Stomach (tissue), 9 donors: ENCODE measurements around the gene SENP7. TPM values are rescaled to one million over a fixed set of nuclear protein-coding genes. Genes with fewer than 3 reads are reported as not detected.
"Not testable (repeated sequence)": the region's sequence is repeated elsewhere in the genome, so short reads cannot be mapped to it uniquely, and the experiment has no call there.

Experiments
- DNase-seq, 2 donors: peaks; one replicate each; pipeline versions ENCODE4 v3.0.0 to v3.0.0-alpha.2; 2013 to 2019
- H3K27ac ChIP-seq, 5 donors: fragments of 200-600 bp in 4 of 5; sonication (generic) in 4 of 5; one replicate each; pipeline ENCODE4 v1.5.1; 2013 to 2019; ENCODE audit warnings: mild to moderate bottlenecking in 1 of 5, moderate library complexity in 1 of 5
- H3K27me3 ChIP-seq, 3 donors: fragments of 200-600 bp; sonication (generic); one replicate each; pipeline ENCODE4 v1.5.1; 2017 to 2019; ENCODE audit warnings: mixed run types in 1 of 3
- H3K36me3 ChIP-seq, 4 donors: fragments of 200-600 bp; sonication (generic); 1 replicate in 3 of 4; 2 replicates in 1 of 4; pipeline ENCODE4 v1.5.1; 2016 to 2019
- H3K4me1 ChIP-seq, 4 donors: fragments of 200-600 bp; sonication (generic); one replicate each; pipeline ENCODE4 v1.5.1; 2016 to 2019
- H3K4me3 ChIP-seq, 4 donors: fragments of 200-600 bp; sonication (generic) in 3 of 4; one replicate each; pipeline ENCODE4 v1.5.1; 2016 to 2019; ENCODE audit warnings: mild to moderate bottlenecking in 1 of 4
- H3K9me3 ChIP-seq, 4 donors: fragments of 200-600 bp; sonication (generic); one replicate each; pipeline ENCODE4 v1.5.1; 2016 to 2019
- EP300 ChIP-seq: sonication (generic); formaldehyde crosslinking; IDR thresholded peaks from one replicate; pipeline ENCODE4 v1.6.1; 2017; ENCODE audit warnings: antibody characterized with exemption
- POLR2A ChIP-seq, 4 donors: fragments of 450-650 bp; IDR thresholded peaks; one replicate each; pipeline ENCODE4 v1.6.1; 2016; ENCODE audit warnings: antibody characterized with exemption in 4 of 4, control low read depth in 2 of 4, mild to moderate bottlenecking in 1 of 4, moderate library complexity in 1 of 4
- POLR2AphosphoS5 ChIP-seq, 3 donors: sonication (generic); formaldehyde crosslinking; IDR thresholded peaks; one replicate each; pipeline ENCODE4 v1.6.1; 2016; ENCODE audit warnings: antibody characterized with exemption in 3 of 3
- WGBS, 5 donors: extraction: QIAGEN DNeasy Blood & Tissue Kit in 3 of 5; methylation state at CpG; one replicate each; pipeline versions ENCODE4 v1.1.5 to v1.1.7; 2013 to 2018; 5-methylcytosine and 5-hydroxymethylcytosine counted together
- intact Hi-C: fragments of 100-400 bp; cut with DNase I; formaldehyde crosslinking; loops from one replicate; pipeline ENCODE4 v1.15.1; 2023; ENCODE audit warnings: low total_unique reads
- polyA plus RNA-seq, 3 donors: library from polyadenylated mRNA; stranded (reverse); fragments of 200-250 nt; gene quantifications; one replicate each; pipeline ENCODE4 v1.2.3, GENCODE V29; 2013
- total RNA-seq, 5 donors: library from RNA; depleted of rRNA; stranded (reverse); fragments of >200 nt; gene quantifications; one replicate each; pipeline versions ENCODE4 v1.1.0 to v1.2.3, GENCODE V29; 2014 to 2016
- TF ChIP-seq, protein P1 (sequence below), 7 experiments: fragments of 450-650 bp in 4 of 7; fragments of 200-600 bp in 3 of 7; sonication (generic) in 3 of 7; IDR thresholded peaks; one replicate each; pipeline ENCODE4 v1.5.1; 2016 to 2019; ENCODE audit warnings: antibody characterized with exemption in 7 of 7, control low read depth in 2 of 7, mild to moderate bottlenecking in 1 of 7
- donor health status: healthy with polysubstance abuse.
- donor health status: Bipolar disorder and iron deficiency.
- donor health status: healthy.

Gene SENP7
- total and polyA plus RNA-seq, 8 donors, result 1.4 to 93.1 (median 14.6) TPM

DNA sequence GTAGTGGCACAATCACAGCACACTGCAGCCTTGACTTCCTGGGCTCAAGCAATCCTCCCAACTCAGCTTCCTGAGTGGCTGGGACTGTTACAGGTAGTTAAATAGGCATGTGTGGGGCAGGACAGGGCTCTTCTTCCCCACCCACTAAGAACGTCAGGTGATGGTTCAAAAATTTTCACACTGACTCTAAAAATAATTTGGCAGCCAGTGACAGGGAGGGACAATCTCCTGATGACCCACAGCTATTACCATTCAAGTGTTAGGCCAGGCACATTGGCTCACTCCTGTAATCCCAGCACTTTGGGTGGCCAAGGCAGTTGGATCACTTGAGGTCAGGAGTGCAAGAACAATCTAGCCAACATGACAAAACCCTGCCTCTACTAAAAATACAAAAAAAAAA lies 36.5 kb upstream of the SENP7 start:
- no peak overlapping the region for H3K4me3 ChIP-seq
- no peaks in the 10 kb centered on the region for H3K36me3 ChIP-seq
- intact Hi-C loops, result no loop called here
- no peak overlapping the region for H3K27ac ChIP-seq
- no peak for DNase-seq
- H3K4me1 ChIP-seq, result no peaks in the 10 kb centered on the region
- H3K9me3 ChIP-seq, result no peaks in the 10 kb centered on the region
- 38 to 77% (median 74%) methylated on average over 1 of the region's 1 CpG for WGBS, 5 donors
- TF ChIP-seq POLR2A (IDR thresholded peaks at IDR 0.05) (no peak), EP300 (no peak), POLR2AphosphoS5 (IDR thresholded peaks at IDR 0.05) (no peak)
- TF ChIP-seq, protein P1, sequence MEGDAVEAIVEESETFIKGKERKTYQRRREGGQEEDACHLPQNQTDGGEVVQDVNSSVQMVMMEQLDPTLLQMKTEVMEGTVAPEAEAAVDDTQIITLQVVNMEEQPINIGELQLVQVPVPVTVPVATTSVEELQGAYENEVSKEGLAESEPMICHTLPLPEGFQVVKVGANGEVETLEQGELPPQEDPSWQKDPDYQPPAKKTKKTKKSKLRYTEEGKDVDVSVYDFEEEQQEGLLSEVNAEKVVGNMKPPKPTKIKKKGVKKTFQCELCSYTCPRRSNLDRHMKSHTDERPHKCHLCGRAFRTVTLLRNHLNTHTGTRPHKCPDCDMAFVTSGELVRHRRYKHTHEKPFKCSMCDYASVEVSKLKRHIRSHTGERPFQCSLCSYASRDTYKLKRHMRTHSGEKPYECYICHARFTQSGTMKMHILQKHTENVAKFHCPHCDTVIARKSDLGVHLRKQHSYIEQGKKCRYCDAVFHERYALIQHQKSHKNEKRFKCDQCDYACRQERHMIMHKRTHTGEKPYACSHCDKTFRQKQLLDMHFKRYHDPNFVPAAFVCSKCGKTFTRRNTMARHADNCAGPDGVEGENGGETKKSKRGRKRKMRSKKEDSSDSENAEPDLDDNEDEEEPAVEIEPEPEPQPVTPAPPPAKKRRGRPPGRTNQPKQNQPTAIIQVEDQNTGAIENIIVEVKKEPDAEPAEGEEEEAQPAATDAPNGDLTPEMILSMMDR (IDR thresholded peaks at IDR 0.05), result no peak
- no peaks in the 10 kb centered on the region for H3K27me3 ChIP-seq

DNA sequence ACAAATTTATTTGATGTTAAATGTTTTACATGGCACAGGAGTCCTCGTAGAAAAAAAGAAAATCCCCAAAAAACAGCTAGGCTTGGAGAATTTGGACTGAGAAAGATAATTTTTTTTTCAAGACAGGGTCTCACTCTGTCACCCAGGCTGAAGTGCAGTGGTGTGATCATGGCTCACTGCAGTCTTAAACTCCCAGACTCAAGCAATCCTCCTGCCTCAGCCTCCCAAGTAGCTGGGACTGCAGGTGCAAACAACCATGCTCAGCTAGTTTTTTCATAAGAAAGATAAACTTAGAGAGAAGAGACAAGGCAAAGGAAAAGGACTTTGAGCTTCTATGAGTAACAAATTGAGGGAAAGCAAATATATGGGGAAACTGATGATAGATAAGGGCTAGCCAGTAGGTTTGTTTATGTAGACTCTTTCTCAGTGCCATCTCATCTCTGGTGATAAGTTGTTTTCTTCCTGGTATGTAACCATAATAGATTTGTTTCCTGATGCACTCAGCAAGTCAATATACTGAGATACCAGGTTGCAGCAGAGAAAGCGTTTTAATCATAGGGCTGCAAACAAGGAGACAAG lies 35.6 kb upstream of the SENP7 start:
- no peak for DNase-seq
- intact Hi-C loops, result no loop called here
- WGBS, 5 donors, result 60 to 79% (median 68%) methylated on average over 2 of the region's 2 CpGs
- H3K4me3 ChIP-seq, result no peak overlapping the region
- no peaks in the 10 kb centered on the region for H3K4me1 ChIP-seq
- no peaks in the 10 kb centered on the region for H3K27me3 ChIP-seq
- H3K36me3 ChIP-seq, result no peaks in the 10 kb centered on the region
- TF ChIP-seq POLR2A (IDR thresholded peaks at IDR 0.05) (no peak), POLR2AphosphoS5 (IDR thresholded peaks at IDR 0.05) (no peak), EP300 (no peak)
- TF ChIP-seq, protein P1 (IDR thresholded peaks at IDR 0.05), result no peak
- H3K9me3 ChIP-seq, result no peaks in the 10 kb centered on the region
- H3K27ac ChIP-seq, result no peak overlapping the region

DNA sequence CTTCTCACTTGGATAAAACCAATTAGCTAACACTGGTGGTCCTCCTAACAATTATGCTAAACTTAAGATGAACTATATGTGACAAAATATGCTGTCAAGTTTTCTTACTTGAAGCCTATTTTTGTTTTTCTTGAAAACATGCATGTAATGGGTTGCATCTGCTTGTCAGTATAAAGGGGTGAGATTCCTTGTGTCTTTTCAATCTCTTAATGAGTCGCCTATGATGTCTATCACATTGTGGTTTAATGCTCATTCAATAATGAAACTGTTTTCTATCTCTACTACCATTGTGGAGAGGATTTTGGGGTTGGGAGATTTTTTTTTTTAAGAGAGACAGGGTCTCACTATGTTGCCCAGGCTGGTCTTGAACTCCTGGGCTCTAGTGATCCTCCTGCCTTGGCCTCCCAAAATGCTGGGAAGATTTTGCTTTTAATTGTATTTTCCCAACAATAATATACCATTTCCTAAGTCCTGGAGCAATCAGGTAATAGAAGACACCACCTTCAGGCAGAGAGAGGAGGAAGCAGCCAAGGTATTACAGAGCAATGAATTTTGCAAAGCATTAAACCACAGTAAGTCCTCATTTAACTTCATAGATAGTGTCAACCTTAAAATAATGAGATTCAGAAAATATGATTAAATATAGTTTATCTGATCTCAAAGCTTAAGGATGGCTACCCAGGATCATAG lies 31.3 kb upstream of the SENP7 start:
- intact Hi-C loops, result no loop called here
- H3K4me3 ChIP-seq, result no peak overlapping the region
- H3K9me3 ChIP-seq, result no peaks in the 10 kb centered on the region
- no peaks in the 10 kb centered on the region for H3K36me3 ChIP-seq
- H3K27me3 ChIP-seq, result no peaks in the 10 kb centered on the region
- no peak overlapping the region for H3K27ac ChIP-seq
- TF ChIP-seq, protein P1 (IDR thresholded peaks at IDR 0.05), result no peak
- TF ChIP-seq POLR2A (IDR thresholded peaks at IDR 0.05), result no peak
- TF ChIP-seq POLR2AphosphoS5 (IDR thresholded peaks at IDR 0.05), result no peak
- TF ChIP-seq EP300, result no peak
- no peaks in the 10 kb centered on the region for H3K4me1 ChIP-seq
- DNase-seq, result no peak
- whole genome bisulfite sequencing, 5 donors, result 58 to 97% (median 80%) methylated on average over 1 of the region's 1 CpG

DNA sequence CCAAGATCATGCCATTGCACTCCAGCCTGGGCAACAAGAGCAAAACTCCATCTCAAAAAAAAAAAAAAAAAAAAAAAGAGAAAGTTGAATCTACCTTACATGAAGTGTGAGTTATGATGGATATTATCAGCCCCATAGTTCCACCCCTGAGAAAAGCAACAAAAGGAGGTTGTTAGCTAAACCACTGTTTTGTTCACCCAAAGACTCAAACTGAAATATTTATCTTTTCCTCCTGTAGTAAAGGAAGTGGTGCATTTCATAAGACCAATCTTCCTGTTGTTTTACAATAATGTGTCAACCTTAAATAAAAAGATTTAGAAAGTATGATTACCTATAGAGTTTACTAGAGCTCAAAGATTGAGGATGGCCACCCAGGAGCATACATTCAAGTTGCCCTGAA lies 29.9 kb upstream of the SENP7 start:
- intact Hi-C loops, result no loop called here
- DNase-seq, result no peak
- TF ChIP-seq POLR2AphosphoS5 (IDR thresholded peaks at IDR 0.05) (no peak), POLR2A (IDR thresholded peaks at IDR 0.05) (no peak), EP300 (no peak)
- TF ChIP-seq, protein P1 (IDR thresholded peaks at IDR 0.05), result no peak
- Histone ChIP-seq H3K27me3 (no peaks in the 10 kb centered on the region), H3K27ac (no peak overlapping the region), H3K9me3 (no peaks in the 10 kb centered on the region), H3K4me1 (no peaks in the 10 kb centered on the region), H3K4me3 (no peak overlapping the region), H3K36me3 (no peaks in the 10 kb centered on the region)

DNA sequence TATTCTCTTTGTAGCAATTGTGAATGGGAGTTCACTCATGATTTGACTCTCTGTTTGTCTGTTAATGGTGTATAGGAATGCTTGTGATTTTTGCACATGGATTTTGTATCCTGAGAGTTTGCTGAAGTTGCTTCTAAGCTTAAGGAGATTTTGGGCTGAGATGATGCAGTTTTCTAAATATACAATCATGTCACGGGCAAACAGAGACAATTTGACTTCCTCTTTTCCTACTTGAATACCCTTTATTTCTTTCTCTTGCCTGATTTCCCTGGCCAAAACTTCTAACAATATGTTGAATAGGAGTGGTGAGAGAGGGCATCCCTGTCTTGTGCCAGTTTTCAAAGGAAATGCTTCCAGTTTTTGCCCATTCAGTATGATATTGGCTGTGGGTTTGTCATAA lies 23.9 kb upstream of the SENP7 start:
- H3K9me3 ChIP-seq, H3K4me1 ChIP-seq, intact Hi-C loops, DNase-seq, H3K27ac ChIP-seq, H3K27me3 ChIP-seq, H3K4me3 ChIP-seq, H3K36me3 ChIP-seq: not testable (repeated sequence)
- WGBS, 5 donors, result 71 to 90% (median 81%) methylated on average over 1 of the region's 1 CpG
